Activated CD8-positive, alpha-beta memory T cell treated with anti-CD3 and anti-CD28 coated beads, Interleukin-2, amount 50 U/mL, for 48 hours (primary cell): ENCODE results near the gene SLIT1.

Experiments
- DNase-seq: peaks from one replicate; pipeline ENCODE4 v3.0.0-alpha.2; 2020

Gene SLIT1

GRCh38 chr10:97061423-97061822 is 124.3 kb downstream of the SLIT1 start:
- no peak for DNase-seq

- DNase-seq: no peak
These were observed 125.2 kb downstream of the SLIT1 start for GRCh38 chr10:97060441-97061084.

GRCh38 chr10:97059872-97060205 is 125.9 kb downstream of the SLIT1 start:
- DNase-seq: no peak

GRCh38 chr10:97059006-97059871 is 126.5 kb downstream of the SLIT1 start:
- DNase-seq: no peak

GRCh38 chr10:97058521-97058920 is 127.2 kb downstream of the SLIT1 start:
- no peak for DNase-seq

GRCh38 chr10:97057491-97058235 is 128.1 kb downstream of the SLIT1 start:
- no peak for DNase-seq

GRCh38 chr10:97056003-97056630 is 129.6 kb downstream of the SLIT1 start:
- DNase-seq: no peak

GRCh38 chr10:97053276-97053675 is 132.5 kb downstream of the SLIT1 start:
- no peak for DNase-seq

GRCh38 chr10:97050956-97051496 is 134.7 kb downstream of the SLIT1 start:
- no peak for DNase-seq

GRCh38 chr10:97050205-97050745 is 135.5 kb downstream of the SLIT1 start:
- DNase-seq: no peak

- DNase-seq: no peak
These were observed 136.1 kb downstream of the SLIT1 start for GRCh38 chr10:97049670-97050069.

GRCh38 chr10:97048649-97049427 is 136.9 kb downstream of the SLIT1 start:
- no peak for DNase-seq

GRCh38 chr10:97047788-97048187 is 138.0 kb downstream of the SLIT1 start:
- DNase-seq: no peak

- no peak for DNase-seq
These were observed 138.5 kb downstream of the SLIT1 start for GRCh38 chr10:97047083-97047736.

GRCh38 chr10:97046456-97047082 is 139.2 kb downstream of the SLIT1 start:
- no peak for DNase-seq

GRCh38 chr10:97043563-97043855 is 142.2 kb downstream of the SLIT1 start:
- DNase-seq: no peak

- DNase-seq: no peak
These were observed 142.8 kb downstream of the SLIT1 start for GRCh38 chr10:97042716-97043562.

GRCh38 chr10:97042081-97042480 is 143.7 kb downstream of the SLIT1 start:
- no peak for DNase-seq

GRCh38 chr10:97040706-97041105 is 145.1 kb downstream of the SLIT1 start:
- no peak for DNase-seq

GRCh38 chr10:97040248-97040584 is 145.5 kb downstream of the SLIT1 start:
- DNase-seq: no peak
